Kidney capillary endothelial cell (primary cell): ENCODE measurements around the gene WDR48.

Experiments used
- DNase-seq: peaks from one replicate; pipeline ENCODE4 v3.0.0-alpha.2; 2018; ENCODE audit warnings: low spot score

WDR48 gene

GRCh38 chr3:39064646-39065045, 12.8 kb downstream of the WDR48 start:
- DNase-seq, result no peak

- DNase-seq, result peak; percentile 8
These were observed 13.4 kb downstream of the WDR48 start for GRCh38 chr3:39065197-39065596.

GRCh38 chr3:39067286-39067685, 15.5 kb downstream of the WDR48 start:
- DNase-seq, result no peak

GRCh38 chr3:39068556-39068955, 16.7 kb downstream of the WDR48 start:
- no peak for DNase-seq

- DNase-seq, result no peak
These were observed 24.1 kb downstream of the WDR48 start for GRCh38 chr3:39075910-39076309.

GRCh38 chr3:39079530-39079929, 27.7 kb downstream of the WDR48 start:
- no peak for DNase-seq

- DNase-seq, result no peak
These were observed 28.2 kb downstream of the WDR48 start for GRCh38 chr3:39080026-39080425.

GRCh38 chr3:39082666-39083313, 31.0 kb downstream of the WDR48 start:
- DNase-seq, result no peak

GRCh38 chr3:39086144-39086543, 34.3 kb downstream of the WDR48 start:
- no peak for DNase-seq

GRCh38 chr3:39088456-39088855, 36.6 kb downstream of the WDR48 start:
- DNase-seq, result no peak

GRCh38 chr3:39088889-39089288, 37.1 kb downstream of the WDR48 start:
- DNase-seq, result no peak

- no peak for DNase-seq
These were observed 39.1 kb downstream of the WDR48 start for GRCh38 chr3:39090922-39091321.

GRCh38 chr3:39094851-39095677, 43.2 kb downstream of the WDR48 start:
- no peak for DNase-seq

- DNase-seq, result no peak
These were observed 44.0 kb downstream of the WDR48 start for GRCh38 chr3:39095778-39096177.

GRCh38 chr3:39096775-39097174, 45.0 kb downstream of the WDR48 start:
- DNase-seq, result peak; percentile 10

- no peak for DNase-seq
These were observed 46.1 kb downstream of the WDR48 start for GRCh38 chr3:39097716-39098472.

- DNase-seq, result no peak
These were observed 46.7 kb downstream of the WDR48 start for GRCh38 chr3:39098473-39099000.

GRCh38 chr3:39099242-39099641, 47.4 kb downstream of the WDR48 start:
- no peak for DNase-seq

- DNase-seq, result no peak
These were observed 48.1 kb downstream of the WDR48 start for GRCh38 chr3:39099738-39100499.

GRCh38 chr3:39100500-39100886, 48.7 kb downstream of the WDR48 start:
- no peak for DNase-seq

- DNase-seq, result peak; percentile 29
These were observed 49.3 kb downstream of the WDR48 start for GRCh38 chr3:39101022-39101689.
